Measurements from ENCODE around the gene C4orf50.

Gene C4orf50

DNA sequence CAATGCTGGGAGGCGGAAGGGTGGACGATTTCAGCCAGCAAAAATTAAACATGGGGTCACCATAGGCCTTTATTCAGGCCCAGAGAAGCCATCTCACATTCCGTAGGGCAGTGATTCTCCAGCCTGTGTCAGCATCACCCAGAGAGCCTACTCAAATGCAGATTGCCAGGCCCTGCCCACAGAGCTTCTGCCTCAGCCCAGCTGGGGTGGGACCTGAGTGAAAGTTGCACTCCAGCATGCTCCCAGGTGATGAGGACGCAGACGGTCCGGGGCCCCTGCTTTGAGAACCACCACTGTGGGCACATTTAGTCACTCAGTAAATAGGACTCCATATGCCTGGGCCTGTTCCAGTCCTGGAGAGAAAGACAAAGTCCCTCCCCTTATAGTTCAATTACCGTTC is 12.4 kb upstream of the C4orf50 start:
- H3K9me3 ChIP-seq: no peaks in the 10 kb centered on the region
- TF ChIP-seq, protein P1, sequence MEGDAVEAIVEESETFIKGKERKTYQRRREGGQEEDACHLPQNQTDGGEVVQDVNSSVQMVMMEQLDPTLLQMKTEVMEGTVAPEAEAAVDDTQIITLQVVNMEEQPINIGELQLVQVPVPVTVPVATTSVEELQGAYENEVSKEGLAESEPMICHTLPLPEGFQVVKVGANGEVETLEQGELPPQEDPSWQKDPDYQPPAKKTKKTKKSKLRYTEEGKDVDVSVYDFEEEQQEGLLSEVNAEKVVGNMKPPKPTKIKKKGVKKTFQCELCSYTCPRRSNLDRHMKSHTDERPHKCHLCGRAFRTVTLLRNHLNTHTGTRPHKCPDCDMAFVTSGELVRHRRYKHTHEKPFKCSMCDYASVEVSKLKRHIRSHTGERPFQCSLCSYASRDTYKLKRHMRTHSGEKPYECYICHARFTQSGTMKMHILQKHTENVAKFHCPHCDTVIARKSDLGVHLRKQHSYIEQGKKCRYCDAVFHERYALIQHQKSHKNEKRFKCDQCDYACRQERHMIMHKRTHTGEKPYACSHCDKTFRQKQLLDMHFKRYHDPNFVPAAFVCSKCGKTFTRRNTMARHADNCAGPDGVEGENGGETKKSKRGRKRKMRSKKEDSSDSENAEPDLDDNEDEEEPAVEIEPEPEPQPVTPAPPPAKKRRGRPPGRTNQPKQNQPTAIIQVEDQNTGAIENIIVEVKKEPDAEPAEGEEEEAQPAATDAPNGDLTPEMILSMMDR (IDR thresholded peaks at IDR 0.05): no peak
- no peaks in the 10 kb centered on the region for H3K4me1 ChIP-seq (ENCODE audit: control insufficient read depth in 1 of 2, insufficient read depth in 1 of 2, low read depth in 1 of 2, low read length in 1 of 2)
- H3K27ac ChIP-seq: no peak overlapping the region
- H3K4me3 ChIP-seq (ENCODE audit: low read depth in 1 of 2, low read length in 1 of 2): no peak overlapping the region
- peaks cover 10% of the 10 kb centered on the region for H3K27me3 ChIP-seq
- no peaks in the 10 kb centered on the region for H3K36me3 ChIP-seq

DNA sequence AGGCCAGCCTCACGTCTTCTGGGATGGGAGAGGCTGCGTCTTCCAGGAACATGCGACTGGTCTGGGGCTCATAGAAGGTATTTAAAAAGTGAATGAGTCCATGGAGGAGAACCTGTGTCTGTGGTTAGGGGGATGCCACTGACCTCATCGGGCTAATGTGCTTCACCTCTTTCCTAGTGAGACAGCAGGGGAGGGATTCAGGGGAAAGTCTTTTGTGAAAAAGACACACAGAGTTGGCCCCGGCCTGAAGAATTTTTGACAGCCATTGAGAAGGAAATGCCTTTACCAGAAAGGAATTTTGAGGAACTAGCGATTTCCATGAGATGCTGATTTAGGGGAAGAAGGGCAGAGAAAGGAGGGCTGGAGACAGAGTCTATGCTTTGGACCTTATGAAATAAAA is 11.0 kb upstream of the C4orf50 start:
- Histone ChIP-seq H3K4me1 (ENCODE audit: control insufficient read depth in 1 of 2, insufficient read depth in 1 of 2, low read depth in 1 of 2, low read length in 1 of 2) (no peaks in the 10 kb centered on the region), H3K27me3 (peaks cover 10% of the 10 kb centered on the region), H3K4me3 (ENCODE audit: low read depth in 1 of 2, low read length in 1 of 2) (no peak overlapping the region), H3K27ac (no peak overlapping the region), H3K9me3 (no peaks in the 10 kb centered on the region), H3K36me3 (no peaks in the 10 kb centered on the region)
- TF ChIP-seq, protein P1 (IDR thresholded peaks at IDR 0.05): no peak

- TF ChIP-seq, protein P1 (IDR thresholded peaks at IDR 0.05): no peak
- H3K9me3 ChIP-seq: no peaks in the 10 kb centered on the region
- no peak overlapping the region for H3K4me3 ChIP-seq (ENCODE audit: low read depth in 1 of 2, low read length in 1 of 2)
- H3K36me3 ChIP-seq: no peaks in the 10 kb centered on the region
- H3K4me1 ChIP-seq (ENCODE audit: control insufficient read depth in 1 of 2, insufficient read depth in 1 of 2, low read depth in 1 of 2, low read length in 1 of 2): no peaks in the 10 kb centered on the region
- H3K27me3 ChIP-seq: peaks cover 10% of the 10 kb centered on the region
- H3K27ac ChIP-seq: no peak overlapping the region
Observed at GRCh38 chr4:6028168-6028567, 9.9 kb upstream of the C4orf50 start.

GRCh38 chr4:6027392-6027791 is 9.2 kb upstream of the C4orf50 start:
- Histone ChIP-seq H3K4me1 (ENCODE audit: control insufficient read depth in 1 of 2, insufficient read depth in 1 of 2, low read depth in 1 of 2, low read length in 1 of 2) (no peaks in the 10 kb centered on the region), H3K27ac (no peak overlapping the region), H3K4me3 (ENCODE audit: low read depth in 1 of 2, low read length in 1 of 2) (no peak overlapping the region), H3K36me3 (no peaks in the 10 kb centered on the region), H3K27me3 (peaks cover 5% of the 10 kb centered on the region), H3K9me3 (no peaks in the 10 kb centered on the region)
- TF ChIP-seq, protein P1 (IDR thresholded peaks at IDR 0.05): no peak

- TF ChIP-seq, protein P1 (IDR thresholded peaks at IDR 0.05): no peak
- no peaks in the 10 kb centered on the region for H3K4me1 ChIP-seq (ENCODE audit: control insufficient read depth in 1 of 2, insufficient read depth in 1 of 2, low read depth in 1 of 2, low read length in 1 of 2)
- H3K27me3 ChIP-seq: no peaks in the 10 kb centered on the region
- no peak overlapping the region for H3K4me3 ChIP-seq (ENCODE audit: low read depth in 1 of 2, low read length in 1 of 2)
- H3K36me3 ChIP-seq: no peaks in the 10 kb centered on the region
- no peak overlapping the region for H3K27ac ChIP-seq
- no peaks in the 10 kb centered on the region for H3K9me3 ChIP-seq
Observed at GRCh38 chr4:6024313-6024960, 6.2 kb upstream of the C4orf50 start.

All from neutrophil (primary cell).